SU-DHL-6 (cell line): ENCODE measurements around the gene C6orf52.

ENCODE experiments used
- CTCF ChIP-seq: fragments of 200-600 bp; sonication (generic); IDR thresholded peaks from one replicate; pipeline ENCODE4 v1.5.1; 2017; ENCODE audit warnings: antibody characterized with exemption, mild to moderate bottlenecking, low read length, moderate library complexity; ENCODE audit not compliant: insufficient read depth, poor library complexity, severe bottlenecking
- EZH2phosphoT487 ChIP-seq: fragments of 200-600 bp; sonication (generic), shearing (Covaris generic); conservative IDR thresholded peaks from 2 replicates; pipeline ENCODE4 v1.6.1; 2018; ENCODE audit warnings: mild to moderate bottlenecking, antibody characterized with exemption, low read length, moderate library complexity, mixed read lengths

- no peak for TF ChIP-seq CTCF
- TF ChIP-seq EZH2phosphoT487: no peak
These were observed 64.2 kb downstream of the C6orf52 start for GRCh38 chr6:10630178-10630577.
